Right lobe of liver (tissue), 6 donors: ENCODE results near the gene MDN1. TPM values are rescaled to one million over a fixed set of nuclear protein-coding genes. Genes with fewer than 3 reads are reported as not detected.

Experiments
- ATAC-seq, 4 donors: fragments of 200-7000 bp; cut with Tn5 transposase; one replicate each; pipeline ENCODE4 v1.9.1; 2020; ENCODE audit warnings: mild to moderate bottlenecking in 4 of 4, moderate library complexity in 4 of 4
- DNase-seq, 3 donors: peaks; one replicate each; pipeline ENCODE4 v3.0.0-alpha.2; 2020
- H3K27ac ChIP-seq, 3 donors: fragments of 200-600 bp; one replicate each; pipeline ENCODE4 v1.8.0; 2022
- H3K27me3 ChIP-seq, 2 donors: fragments of 200-600 bp; one replicate each; pipeline ENCODE4 v1.8.0; 2022
- H3K36me3 ChIP-seq, 4 donors: fragments of 200-600 bp; sonication (generic) in 1 of 4; one replicate each; pipeline versions ENCODE4 v1.5.1 to v1.8.0; 2017 to 2022; ENCODE audit warnings: control low read depth in 1 of 4
- H3K4me1 ChIP-seq, 4 donors: fragments of 200-600 bp; sonication (generic) in 1 of 4; one replicate each; pipeline versions ENCODE4 v1.5.1 to v1.8.0; 2017 to 2022; ENCODE audit warnings: control low read depth in 1 of 4
- H3K4me3 ChIP-seq, 3 donors: fragments of 200-600 bp; one replicate each; pipeline ENCODE4 v1.8.0; 2022
- H3K9me3 ChIP-seq, 4 donors: fragments of 200-600 bp; sonication (generic) in 1 of 4; one replicate each; pipeline versions ENCODE4 v1.5.1 to v1.8.0; 2017 to 2022; ENCODE audit warnings: control low read depth in 1 of 4
- CTCF ChIP-seq, 4 donors: fragments of 200-600 bp in 3 of 4; fragments of 450-650 bp in 1 of 4; IDR thresholded peaks; one replicate each; pipeline versions ENCODE4 v1.5.1 to v1.8.0; 2016 to 2022; ENCODE audit warnings: antibody characterized with exemption in 4 of 4, mild to moderate bottlenecking in 2 of 4
- POLR2A ChIP-seq: fragments of 450-650 bp; IDR thresholded peaks from one replicate; pipeline ENCODE4 v1.6.1; 2017; ENCODE audit warnings: antibody characterized with exemption, mild to moderate bottlenecking
- WGBS: methylation state at CpG from one replicate; pipeline ENCODE4 v1.1.6; 2018; ENCODE audit warnings: low coverage, low lambda C conversion rate; ENCODE audit not compliant: insufficient coverage; ENCODE audit errors: missing lambda C conversion rate; 5-methylcytosine and 5-hydroxymethylcytosine counted together
- intact Hi-C, 2 donors: fragments of 100-400 bp; cut with DNase I; formaldehyde crosslinking; loops; one replicate each; pipeline versions ENCODE4 v1.11.2 to v1.14.1; 2022
- total RNA-seq, 6 experiments: library from RNA; depleted of rRNA in 2 of 6; stranded (reverse); fragments of >200 nt in 2 of 6; fragmentation: NEBNext Ultra II Directional in 3 of 6; extraction: Animal tissue kit (Norgen Biotek cat#: 25700) in 3 of 6; gene quantifications; one replicate each; pipeline versions ENCODE4 v1.1.0 to v1.2.4, GENCODE V29; 2016 to 2023
- donor health status: DM: no; HTN: yes; CAD: no.
- donor health status: DM: no; HTN: no; CAD: no.
- donor health status: DM: no; HTN: no; CAD: no.
- donor health status: DM: no; HTN: yes; CAD: no.
- donor health status: DM: no; HTN: yes; CAD: no.

MDN1 gene
- total RNA-seq, 6 experiments from 2014 or later: 13.8 to 49.6 (median 25.5) TPM

- Histone ChIP-seq H3K27ac (no peak overlapping the region), H3K4me3 (no peak overlapping the region), H3K27me3 (no peaks in the 10 kb centered on the region), H3K4me1 (no peaks in the 10 kb centered on the region), H3K9me3 (no peaks in the 10 kb centered on the region), H3K36me3 (peaks cover 0 to 16% (median 0%) of the 10 kb centered on the region in 4 donors)
- intact Hi-C loops: no loop called here
- ATAC-seq: no peak
- TF ChIP-seq CTCF (IDR thresholded peaks at IDR 0.05) (no peak), POLR2A (no peak)
- DNase-seq: no peak
- WGBS: 91% methylated on average over 6 of the region's 6 CpGs
Observed at GRCh38 chr6:89805814-89806371, 13.7 kb downstream of the MDN1 start.

- ATAC-seq: no peak
Observed at GRCh38 chr6:89803271-89803670, 16.3 kb downstream of the MDN1 start.

GRCh38 chr6:89799756-89800155, 19.8 kb downstream of the MDN1 start:
- H3K4me1 ChIP-seq: no peaks in the 10 kb centered on the region
- DNase-seq: no peak
- no peak for ATAC-seq
- no peak overlapping the region for H3K4me3 ChIP-seq
- H3K27ac ChIP-seq: no peak overlapping the region
- peaks cover 0 to 29% (median 3%) of the 10 kb centered on the region in 4 donors for H3K36me3 ChIP-seq
- intact Hi-C loops: no loop called here
- TF ChIP-seq POLR2A: no peak
- TF ChIP-seq CTCF (IDR thresholded peaks at IDR 0.05): no peak
- H3K9me3 ChIP-seq: no peaks in the 10 kb centered on the region
- WGBS: 83% methylated on average over 2 of the region's 2 CpGs
- no peaks in the 10 kb centered on the region for H3K27me3 ChIP-seq

More at GRCh38 chr6:89803271-89803670, 16.3 kb downstream of the MDN1 start:
- intact Hi-C loops: no loop called here
- no peaks in the 10 kb centered on the region for H3K27me3 ChIP-seq
- no peak for TF ChIP-seq CTCF (IDR thresholded peaks at IDR 0.05)
- no peak for TF ChIP-seq POLR2A
- H3K36me3 ChIP-seq: peaks cover 0 to 29% (median 3%) of the 10 kb centered on the region in 4 donors
- no peak for DNase-seq
- H3K4me1 ChIP-seq: no peaks in the 10 kb centered on the region
- 97% methylated on average over 10 of the region's 10 CpGs for WGBS
- H3K9me3 ChIP-seq: no peaks in the 10 kb centered on the region
- H3K4me3 ChIP-seq: no peak overlapping the region
- H3K27ac ChIP-seq: no peak overlapping the region

GRCh38 chr6:89799096-89799495, 20.5 kb downstream of the MDN1 start:
- Histone ChIP-seq H3K27ac (no peak overlapping the region), H3K9me3 (no peaks in the 10 kb centered on the region), H3K4me1 (no peaks in the 10 kb centered on the region), H3K4me3 (no peak overlapping the region), H3K36me3 (peaks cover 0 to 29% (median 3%) of the 10 kb centered on the region in 4 donors), H3K27me3 (no peaks in the 10 kb centered on the region)
- intact Hi-C loops: no loop called here
- no peak for ATAC-seq
- no peak for DNase-seq
- TF ChIP-seq POLR2A (no peak), CTCF (IDR thresholded peaks at IDR 0.05) (no peak)
- WGBS: 95% methylated on average over 7 of the region's 8 CpGs

- no peak for DNase-seq
- Histone ChIP-seq H3K9me3 (no peaks in the 10 kb centered on the region), H3K36me3 (peaks cover 0 to 30% (median 9%) of the 10 kb centered on the region in 4 donors), H3K4me1 (peaks cover 0 to 3% (median 0%) of the 10 kb centered on the region in 4 donors), H3K27me3 (no peaks in the 10 kb centered on the region), H3K4me3 (no peak overlapping the region), H3K27ac (no peak overlapping the region)
- TF ChIP-seq POLR2A: no peak
- no peak for TF ChIP-seq CTCF (IDR thresholded peaks at IDR 0.05)
- 90% methylated on average over 2 of the region's 7 CpGs for WGBS
- ATAC-seq: no peak
- intact Hi-C loops: no loop called here
Observed at GRCh38 chr6:89797317-89797716, 22.3 kb downstream of the MDN1 start.
